OCI-LY3 (cell line): Measurements from ENCODE around the gene PGM2.

Experiments
- EZH2phosphoT487 ChIP-seq: fragments of 200-600 bp; shearing (Covaris generic); IDR thresholded peaks from 2 replicates; pipeline ENCODE4 v1.6.1; 2018; ENCODE audit warnings: antibody characterized with exemption, mixed run types, low read depth
- TF ChIP-seq, protein P1 (sequence below): fragments of 200-600, 300-600 bp; sonication (generic); IDR thresholded peaks from 2 replicates; pipeline ENCODE4 v1.5.1; 2014; ENCODE audit warnings: antibody characterized with exemption, low read length, low read depth

DNA sequence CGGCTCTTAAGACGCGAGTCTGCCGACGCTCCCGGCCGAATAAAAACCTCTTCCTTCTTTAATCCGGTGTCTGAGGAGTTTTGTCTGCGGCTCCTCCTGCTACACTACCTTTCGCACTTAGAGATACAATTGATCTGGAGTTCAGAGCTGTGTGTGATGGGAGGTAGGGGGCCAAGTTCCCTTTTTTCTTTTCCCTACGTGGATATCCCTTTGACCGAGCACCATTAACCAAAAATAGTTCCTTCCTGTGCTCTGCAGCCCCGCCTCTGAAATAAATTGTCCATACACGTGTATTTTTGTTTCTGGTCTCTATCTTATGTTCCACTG is 555 bp upstream of the PGM2 start:
- TF ChIP-seq, protein P1, sequence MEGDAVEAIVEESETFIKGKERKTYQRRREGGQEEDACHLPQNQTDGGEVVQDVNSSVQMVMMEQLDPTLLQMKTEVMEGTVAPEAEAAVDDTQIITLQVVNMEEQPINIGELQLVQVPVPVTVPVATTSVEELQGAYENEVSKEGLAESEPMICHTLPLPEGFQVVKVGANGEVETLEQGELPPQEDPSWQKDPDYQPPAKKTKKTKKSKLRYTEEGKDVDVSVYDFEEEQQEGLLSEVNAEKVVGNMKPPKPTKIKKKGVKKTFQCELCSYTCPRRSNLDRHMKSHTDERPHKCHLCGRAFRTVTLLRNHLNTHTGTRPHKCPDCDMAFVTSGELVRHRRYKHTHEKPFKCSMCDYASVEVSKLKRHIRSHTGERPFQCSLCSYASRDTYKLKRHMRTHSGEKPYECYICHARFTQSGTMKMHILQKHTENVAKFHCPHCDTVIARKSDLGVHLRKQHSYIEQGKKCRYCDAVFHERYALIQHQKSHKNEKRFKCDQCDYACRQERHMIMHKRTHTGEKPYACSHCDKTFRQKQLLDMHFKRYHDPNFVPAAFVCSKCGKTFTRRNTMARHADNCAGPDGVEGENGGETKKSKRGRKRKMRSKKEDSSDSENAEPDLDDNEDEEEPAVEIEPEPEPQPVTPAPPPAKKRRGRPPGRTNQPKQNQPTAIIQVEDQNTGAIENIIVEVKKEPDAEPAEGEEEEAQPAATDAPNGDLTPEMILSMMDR: no peak
- TF ChIP-seq EZH2phosphoT487: no peak
